GOT3 (cell line): ENCODE data around the gene ZNF385D.

Experiments
- DNase-seq: peaks from one replicate; lab custom pipeline; 2025; ENCODE audit warnings: mixed read lengths; lab: John Stamatoyannopoulos, UW

The ZNF385D gene, protein sequence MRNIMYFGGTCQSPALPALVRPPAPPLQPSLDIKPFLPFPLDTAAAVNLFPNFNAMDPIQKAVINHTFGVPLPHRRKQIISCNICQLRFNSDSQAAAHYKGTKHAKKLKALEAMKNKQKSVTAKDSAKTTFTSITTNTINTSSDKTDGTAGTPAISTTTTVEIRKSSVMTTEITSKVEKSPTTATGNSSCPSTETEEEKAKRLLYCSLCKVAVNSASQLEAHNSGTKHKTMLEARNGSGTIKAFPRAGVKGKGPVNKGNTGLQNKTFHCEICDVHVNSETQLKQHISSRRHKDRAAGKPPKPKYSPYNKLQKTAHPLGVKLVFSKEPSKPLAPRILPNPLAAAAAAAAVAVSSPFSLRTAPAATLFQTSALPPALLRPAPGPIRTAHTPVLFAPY

DNA sequence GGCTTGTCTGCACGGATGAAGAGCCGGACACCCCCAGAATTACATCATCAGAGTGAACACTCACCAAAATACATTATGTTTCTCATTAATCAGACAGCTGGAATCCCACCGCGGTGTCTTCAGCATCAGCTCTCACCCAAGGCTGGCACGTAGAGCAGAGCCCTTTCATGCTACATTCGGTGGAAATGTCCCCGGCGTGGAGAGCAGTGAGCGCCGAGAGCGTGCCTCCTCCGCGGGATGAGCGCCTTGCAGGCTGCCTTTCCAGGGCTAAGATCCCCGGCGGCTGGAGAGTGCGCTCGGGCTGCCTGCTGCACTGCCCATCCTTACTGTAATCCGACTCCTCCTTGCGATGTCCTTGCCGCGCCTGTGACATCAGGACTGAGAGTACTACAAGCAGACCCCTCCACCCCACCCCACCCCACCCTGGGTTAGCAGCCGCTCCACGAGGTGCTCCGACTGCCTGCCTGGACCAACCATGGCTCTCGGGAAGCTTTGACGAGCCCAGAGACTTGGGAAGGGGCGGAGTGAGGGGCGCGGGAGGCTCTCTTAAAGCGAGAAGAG, at the start of gene ZNF385D:
Gene ZNF385D (minus strand): TSS at position 380 of the 561 bp plus-strand sequence. CDS start 294 bp downstream, at position 86.
- no peak for DNase-seq

DNA sequence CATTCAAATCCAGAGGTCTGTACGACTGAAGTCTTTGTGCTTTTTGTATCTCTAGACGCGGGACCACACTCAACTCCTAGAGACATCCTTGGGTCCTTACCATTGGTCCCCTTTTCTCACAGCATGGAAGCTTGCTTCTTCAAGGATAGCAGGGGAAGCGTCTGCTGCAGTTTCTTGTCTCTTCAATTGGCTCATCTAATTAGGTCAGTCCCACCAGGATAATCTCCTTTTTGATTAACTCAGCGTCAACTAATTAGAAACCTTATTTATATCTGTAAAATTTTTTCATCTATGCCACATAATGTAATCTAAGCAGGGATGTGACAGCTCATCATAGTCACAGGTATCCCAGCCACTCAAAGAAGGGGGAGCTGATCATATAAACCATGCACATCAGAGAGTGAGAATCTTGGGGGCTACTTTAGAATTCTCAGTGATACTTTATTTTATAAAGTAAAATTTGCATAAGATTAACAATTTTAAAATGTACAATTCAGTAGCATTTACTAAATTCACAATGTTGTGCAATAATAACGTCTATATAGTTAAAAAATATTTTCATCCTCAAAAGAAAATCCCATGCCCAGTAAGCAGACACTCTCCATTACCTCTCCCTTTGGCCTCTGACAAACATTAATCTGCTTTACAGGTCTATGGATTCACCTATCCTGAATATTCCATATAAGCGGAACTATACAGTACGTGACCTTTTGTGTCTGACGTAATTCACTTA, 47.5 kb upstream of the ZNF385D start:
- DNase-seq: no peak

DNA sequence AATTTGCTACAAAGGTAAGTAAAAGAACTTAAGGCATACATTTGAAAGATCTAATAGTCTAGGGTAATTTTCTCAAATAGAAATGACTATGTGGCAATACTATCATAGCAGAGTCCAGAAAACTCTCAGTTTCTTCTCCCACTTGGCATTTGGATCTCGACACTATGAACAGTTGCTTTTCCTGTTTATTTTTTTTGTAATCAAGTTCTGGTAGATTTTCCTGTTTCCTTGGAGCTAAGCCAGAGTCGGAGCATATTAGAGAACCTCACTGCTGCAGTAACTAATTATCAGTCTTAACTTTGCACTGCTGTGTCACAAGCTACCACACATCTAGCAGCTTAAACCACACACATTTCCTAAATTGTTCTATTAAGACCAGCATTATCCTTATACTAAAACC, 44.9 kb upstream of the ZNF385D start:
- no peak for DNase-seq

DNA sequence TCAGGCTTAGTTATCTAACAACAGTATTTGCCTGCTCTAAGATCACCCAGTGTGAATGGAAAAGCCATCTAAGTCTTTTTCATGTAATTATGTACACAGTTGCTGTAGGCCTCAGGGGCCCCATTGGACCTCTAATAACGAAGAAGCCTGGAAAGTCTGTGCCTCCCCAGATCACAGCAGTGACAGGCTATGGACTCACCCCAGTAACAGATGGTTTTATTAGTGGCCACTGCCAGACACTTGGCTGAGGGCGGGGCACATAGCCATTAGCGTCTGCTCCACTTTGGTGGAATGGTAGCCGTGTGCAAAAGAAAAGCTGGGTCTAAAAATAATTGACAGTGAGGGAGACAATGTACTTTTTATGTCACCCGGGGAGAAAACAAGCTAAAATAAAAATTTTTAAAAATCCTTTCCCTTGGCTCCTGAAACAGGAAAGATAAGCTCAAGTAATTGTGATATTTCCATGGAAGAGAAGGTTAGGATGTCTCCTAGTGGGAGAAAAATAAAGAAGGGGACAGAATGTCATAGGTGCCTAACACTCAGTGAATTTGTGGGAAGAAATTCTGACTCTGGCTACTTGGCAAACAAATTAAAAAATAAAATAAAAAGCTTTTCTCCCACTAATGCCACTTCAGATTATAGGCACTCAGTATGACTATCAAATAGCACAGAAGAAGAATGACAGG, 44.3 kb upstream of the ZNF385D start:
- no peak for DNase-seq

DNA sequence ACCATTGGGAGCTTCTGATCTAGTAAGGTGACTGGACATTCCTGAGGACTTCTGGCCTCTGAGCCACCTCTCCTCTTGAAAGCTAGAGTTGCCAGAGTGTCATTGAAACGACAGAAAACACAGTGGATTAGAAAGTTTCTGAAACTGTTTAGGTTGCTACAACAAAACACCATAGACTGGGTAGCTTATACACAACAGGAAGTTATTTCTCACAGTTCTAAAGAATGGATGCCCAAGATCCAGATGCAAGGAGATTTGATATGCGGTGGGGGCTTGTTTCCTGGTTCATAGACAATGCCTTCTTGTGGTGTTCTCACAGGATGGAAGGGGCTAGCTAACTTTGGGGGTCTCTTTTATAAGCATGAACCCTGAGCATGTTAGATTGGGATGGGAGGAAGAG, 43.3 kb upstream of the ZNF385D start:
- DNase-seq: no peak

DNA sequence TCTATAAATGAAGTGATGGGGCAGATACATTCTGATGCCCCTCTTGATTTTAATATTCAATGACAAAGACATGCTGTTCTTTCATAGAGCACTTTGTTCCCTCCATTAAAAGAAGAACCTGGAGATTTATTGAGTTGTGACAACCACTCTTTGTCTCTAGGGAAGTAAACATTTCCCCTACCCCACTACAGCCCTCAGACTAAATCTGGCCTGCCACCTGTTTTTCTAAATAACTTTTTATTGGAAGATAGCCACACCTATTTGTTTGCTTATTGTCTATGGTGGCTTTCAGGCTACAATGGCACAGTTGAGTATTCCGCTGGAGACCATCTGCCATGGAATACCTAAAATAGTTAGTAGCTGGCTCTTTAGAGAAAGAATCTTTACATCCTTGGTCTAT, 41.2 kb upstream of the ZNF385D start:
- DNase-seq: no peak

DNA sequence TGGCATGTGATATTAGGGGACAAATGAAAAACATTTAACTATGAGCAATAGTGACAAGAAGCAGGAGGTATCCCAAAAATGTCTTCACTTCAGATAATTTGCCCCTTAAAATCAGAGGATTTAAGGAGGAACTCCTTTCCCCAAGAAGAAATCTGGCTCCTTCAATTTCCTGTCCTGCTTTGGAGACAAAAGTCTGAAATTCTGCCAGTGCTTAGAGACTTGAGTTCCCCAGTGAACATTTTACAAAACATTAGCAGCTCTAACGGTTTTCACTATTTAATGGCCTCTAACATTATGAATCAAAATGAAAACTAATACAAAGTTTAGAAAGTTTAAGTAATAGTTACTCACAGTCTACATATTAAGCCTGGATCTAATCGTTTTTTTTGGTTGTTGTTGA, 40.3 kb upstream of the ZNF385D start:
- DNase-seq: no peak

DNA sequence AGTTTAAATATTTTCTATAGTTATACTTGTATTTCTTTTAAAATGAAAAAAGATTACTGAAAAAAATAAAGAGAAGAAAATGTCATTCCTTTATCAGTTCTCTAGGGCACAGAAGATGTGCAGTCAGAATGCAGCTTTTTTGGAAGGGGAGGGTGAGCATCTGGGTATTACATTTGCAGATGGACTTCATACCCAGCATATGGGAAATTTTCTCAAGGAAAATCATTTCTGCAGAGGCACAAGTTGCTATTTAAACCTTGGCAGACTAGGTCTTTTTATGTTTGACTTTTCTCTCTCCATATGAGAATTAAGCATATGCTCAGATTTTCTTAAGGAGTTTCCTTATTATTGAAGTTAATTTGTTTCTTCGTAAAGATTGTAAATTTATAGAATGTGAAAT, 39.5 kb upstream of the ZNF385D start:
- DNase-seq: no peak

DNA sequence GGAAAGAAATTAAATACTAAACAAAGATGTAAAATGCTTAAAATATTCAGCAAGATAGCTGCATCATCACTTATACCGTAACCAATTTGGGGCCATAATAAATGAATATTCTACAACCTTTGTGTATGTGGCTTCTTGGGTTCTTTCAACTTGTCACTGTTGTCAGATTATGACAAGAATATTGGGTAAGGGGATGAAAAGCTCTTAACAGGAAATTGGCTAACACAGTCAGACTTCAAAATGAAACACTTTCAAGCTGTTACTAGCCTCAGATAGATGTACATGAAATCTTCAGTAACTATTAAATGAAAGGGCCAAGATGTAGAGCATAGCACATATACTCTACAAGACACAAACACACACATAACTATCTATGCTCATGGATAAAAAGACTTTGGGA, 38.7 kb upstream of the ZNF385D start:
- DNase-seq: no peak

DNA sequence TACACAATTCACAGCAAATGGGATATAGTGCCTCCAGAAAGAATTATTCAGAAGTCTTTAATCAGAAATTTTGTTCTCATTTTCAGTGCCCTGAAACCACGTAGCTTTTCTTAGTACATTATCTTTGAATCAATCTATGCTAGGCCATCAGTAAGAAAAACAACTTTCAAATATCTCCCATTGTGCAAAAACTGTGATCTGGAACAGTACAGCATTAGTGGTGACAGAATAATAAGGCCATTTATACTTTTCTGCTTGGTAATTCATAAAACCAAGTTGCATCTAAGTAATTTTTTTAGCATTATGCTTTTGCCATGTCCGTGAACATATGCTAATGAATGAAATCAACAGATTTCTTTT, 35.4 kb upstream of the ZNF385D start:
- no peak for DNase-seq

DNA sequence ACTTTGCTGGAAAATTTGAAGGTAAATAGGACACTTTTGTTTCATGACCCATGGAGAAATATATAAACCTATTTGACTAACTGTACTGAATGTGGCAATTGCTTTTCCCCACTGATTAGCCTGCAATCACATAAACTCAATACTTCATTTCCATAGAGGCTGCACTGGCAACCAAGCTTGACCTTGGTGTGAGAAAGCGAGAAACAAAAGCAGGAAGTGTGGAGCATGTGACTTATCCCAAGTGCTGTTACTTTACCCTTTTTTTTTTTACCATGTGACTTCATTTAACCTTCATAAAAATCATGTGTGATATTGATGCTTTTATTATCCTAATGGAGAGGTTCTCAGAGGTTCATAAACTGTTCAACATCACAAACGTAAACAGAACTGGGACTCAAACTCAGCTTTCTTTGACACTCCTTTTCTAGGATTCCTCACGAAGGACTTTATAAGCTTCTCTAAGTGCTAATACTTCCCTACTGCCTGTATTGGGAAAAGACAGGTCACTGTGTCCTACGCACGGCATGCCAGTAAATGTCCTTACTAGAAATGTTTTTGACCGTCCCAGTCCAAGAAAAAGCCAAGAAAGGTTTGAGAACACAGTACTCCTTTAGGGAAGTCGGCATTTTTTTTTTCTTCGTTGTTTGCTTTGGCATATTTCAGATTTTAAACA, 34.9 kb upstream of the ZNF385D start:
- DNase-seq: no peak

DNA sequence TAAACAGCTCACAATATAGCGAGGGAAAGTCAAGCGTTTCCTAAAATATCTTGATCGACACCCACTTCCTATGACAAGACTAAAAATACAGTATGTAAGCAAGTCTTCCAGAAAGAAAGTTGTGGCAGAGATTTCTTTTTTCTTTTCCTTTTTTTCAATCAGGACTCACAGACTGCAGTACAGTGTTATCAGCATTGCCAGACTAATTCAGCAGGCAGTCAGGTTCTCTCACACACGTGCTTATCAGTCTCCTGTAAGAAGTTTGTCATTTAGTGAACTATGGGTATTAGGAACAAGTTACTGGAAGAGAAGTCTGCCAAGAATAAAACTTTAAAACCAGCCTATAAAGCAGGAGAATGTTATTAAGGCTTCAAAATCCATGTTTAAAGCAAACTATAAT, 32.8 kb upstream of the ZNF385D start:
- DNase-seq: no peak

DNA sequence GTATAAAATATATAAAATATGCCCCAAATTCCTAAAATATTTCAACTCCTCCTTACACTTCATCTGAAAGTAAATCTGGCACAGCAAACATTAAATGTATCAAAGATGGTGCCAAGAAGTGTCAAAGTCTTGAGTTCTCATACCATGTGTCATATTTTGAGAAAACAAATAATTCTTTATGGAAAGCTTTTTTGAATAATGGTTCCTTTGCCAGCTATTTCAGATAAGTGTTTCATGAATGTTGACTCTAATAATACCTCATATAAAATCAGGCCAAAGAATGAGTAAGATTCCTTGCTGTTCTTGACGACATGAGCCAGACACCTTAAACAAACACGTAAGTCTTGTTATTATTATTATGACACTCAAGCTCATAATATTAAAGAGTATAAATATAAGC, 30.3 kb upstream of the ZNF385D start:
- DNase-seq: no peak

DNA sequence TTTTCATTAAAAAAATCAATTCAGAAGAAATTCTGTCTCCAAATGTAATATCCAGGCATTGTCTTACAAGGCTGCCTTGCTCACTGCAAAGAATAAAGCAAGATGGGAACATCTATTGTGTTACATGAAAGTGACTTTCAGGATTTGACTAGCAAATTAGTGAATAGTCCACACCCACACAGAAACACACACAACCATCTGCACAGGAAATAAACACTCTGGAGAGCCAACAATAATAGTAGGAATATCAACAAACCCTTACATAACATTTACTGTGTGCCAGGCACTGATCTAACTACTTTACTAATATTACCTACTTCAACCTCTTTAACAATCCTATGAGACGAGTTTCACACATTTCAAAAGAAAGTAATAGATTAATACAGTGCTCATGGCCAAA, 28.9 kb upstream of the ZNF385D start:
- DNase-seq: no peak

DNA sequence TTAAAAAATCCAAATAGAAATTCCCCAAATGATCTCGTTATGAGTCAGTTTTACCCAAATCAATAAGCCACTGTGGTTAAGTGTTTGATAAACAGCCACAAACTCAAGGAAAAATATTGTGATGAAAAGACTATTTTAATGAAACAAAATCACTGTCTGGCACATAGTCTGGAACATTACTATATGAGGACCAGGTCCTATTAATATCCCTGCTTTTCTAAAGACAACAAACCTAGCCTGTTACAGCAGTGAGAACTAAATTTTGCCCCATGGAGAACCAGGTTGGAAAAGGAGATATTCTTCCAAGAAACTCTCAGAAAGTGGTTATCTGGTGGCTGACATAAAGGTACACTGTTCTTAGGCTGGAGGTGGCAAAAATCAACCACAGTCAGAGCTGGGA, 27.7 kb upstream of the ZNF385D start:
- no peak for DNase-seq

DNA sequence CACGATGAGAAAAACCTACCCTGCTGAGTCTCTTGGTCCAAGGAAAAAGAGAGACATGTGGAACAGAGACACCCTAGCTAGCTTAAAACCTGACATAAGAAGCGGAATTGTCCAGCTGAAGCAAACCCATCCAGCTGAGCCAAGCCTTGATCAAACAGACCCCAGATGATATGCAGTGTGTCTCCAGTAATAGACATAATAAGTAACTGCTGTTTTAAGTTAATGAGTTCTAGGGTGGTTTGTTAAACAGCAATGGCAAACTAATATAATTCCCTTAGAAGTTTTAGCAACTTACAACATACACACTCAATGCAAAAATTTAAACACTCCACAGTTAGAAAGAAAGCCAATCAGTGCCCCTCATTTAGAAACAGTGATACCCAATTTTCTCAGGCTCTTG, 26.8 kb upstream of the ZNF385D start:
- DNase-seq: no peak

DNA sequence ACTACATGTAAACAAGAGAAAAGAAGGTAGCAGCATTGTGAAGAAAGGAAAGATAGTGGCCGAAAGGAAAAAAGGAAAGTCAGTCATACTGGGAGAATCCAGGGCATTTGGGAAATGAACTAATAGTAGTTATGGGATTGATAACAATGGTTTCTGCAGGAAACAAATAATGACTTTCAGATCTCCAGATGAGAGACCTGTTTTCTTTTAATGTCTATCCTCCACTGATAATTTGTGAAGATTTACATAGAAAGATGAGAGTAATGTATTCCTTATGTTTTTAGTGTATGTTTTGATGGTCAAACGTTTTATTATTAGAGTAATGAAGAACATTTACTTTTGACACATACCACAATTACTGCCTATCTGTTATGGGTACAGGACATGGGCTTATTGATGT, 15.0 kb upstream of the ZNF385D start:
- DNase-seq: no peak

DNA sequence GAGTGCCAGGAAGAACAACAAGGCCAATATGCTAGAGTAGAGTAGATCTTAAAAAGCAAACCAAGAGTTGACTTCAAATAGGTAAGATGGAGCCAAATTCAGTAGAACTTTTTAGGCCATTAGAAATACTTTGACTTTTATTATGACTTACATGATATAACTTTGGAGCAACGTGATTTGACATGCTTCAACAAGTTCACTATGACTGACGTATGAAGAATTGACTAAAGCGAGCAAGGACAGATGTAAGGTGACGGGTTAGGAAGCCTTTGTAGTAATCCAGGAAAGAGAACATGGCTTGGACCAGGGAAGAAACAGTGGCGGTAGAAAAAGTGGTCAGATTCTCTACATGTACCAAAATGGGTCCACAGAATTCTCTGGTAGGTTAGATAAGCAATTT, 4.9 kb upstream of the ZNF385D start:
- no peak for DNase-seq

DNA sequence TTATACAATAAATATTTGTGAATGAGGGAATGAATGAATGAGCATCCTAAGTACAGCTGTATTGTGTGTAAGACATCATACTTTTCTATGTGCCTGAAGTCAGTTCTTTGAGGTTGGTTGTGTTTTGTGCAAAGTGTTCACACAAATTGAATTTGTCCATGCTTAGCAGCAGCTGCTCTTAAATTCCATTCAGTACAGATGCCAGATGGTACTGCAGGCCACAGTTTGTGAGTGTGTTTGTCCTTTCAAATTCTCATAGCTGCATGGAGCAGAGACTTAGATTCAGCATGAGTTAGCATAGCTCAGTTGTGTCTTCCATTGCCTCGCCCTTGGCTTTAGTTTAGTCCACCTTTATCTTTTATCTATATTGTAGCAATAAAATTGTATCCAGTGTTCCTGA, 3.8 kb upstream of the ZNF385D start:
- DNase-seq: no peak

DNA sequence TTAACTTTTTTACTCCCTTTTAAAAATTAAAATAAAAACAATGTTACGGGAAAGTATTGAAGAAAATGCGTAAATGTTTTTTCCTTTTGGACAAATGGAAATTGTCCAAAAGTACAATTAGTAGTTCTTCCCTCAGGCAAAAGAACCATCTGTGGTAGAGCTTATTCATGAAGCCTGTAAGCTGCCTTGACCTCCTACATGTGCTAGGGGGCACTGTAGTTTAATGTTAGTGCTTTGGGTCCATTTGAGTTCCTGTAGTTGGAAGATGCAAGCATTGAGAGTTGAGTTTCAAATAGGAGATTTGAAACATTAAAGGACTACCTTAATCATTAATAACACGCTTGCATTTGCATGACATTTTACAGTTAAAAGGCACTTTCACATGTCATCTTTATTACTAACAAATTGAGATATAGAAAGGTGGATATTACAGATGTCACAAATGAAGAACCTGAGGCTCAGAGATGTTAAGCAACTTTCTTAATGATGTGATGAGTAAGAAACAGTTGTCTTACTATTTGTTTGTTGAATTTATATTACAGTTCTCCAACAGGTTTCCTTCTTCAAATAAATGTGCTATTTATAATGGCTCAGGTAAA, 1.8 kb upstream of the ZNF385D start:
- DNase-seq: no peak

DNA sequence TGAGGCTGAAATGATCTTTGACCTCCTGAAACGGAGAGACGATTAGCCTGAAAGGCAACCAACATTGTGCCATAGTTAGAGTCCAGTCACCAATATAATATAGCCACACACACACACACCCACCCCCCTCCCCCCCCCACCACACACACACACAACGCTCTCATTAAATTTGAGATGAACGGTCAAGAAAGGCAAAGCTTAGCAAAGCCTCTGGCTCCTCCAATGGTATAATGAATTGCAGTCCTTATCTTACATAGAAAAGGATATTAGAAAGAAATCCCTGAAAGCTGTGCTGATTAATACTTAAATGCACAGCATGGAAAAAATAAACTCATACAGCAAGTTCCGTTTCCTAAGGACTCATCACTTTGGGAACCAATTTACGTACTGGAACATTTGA, 876 bp upstream of the ZNF385D start:
- DNase-seq: no peak
